Activated CD4-positive, alpha-beta T cell treated with anti-CD3 and anti-CD28 coated beads for 1 hour (primary cell): Measurements from ENCODE around the gene LCA5L.
"Not testable (repeated sequence)": the region's sequence is repeated elsewhere in the genome, so short reads cannot be mapped to it uniquely, and the experiment has no call there.

Source experiments
- DNase-seq: peaks from one replicate; pipeline ENCODE4 v3.0.0-alpha.2; 2020

LCA5L gene

DNA sequence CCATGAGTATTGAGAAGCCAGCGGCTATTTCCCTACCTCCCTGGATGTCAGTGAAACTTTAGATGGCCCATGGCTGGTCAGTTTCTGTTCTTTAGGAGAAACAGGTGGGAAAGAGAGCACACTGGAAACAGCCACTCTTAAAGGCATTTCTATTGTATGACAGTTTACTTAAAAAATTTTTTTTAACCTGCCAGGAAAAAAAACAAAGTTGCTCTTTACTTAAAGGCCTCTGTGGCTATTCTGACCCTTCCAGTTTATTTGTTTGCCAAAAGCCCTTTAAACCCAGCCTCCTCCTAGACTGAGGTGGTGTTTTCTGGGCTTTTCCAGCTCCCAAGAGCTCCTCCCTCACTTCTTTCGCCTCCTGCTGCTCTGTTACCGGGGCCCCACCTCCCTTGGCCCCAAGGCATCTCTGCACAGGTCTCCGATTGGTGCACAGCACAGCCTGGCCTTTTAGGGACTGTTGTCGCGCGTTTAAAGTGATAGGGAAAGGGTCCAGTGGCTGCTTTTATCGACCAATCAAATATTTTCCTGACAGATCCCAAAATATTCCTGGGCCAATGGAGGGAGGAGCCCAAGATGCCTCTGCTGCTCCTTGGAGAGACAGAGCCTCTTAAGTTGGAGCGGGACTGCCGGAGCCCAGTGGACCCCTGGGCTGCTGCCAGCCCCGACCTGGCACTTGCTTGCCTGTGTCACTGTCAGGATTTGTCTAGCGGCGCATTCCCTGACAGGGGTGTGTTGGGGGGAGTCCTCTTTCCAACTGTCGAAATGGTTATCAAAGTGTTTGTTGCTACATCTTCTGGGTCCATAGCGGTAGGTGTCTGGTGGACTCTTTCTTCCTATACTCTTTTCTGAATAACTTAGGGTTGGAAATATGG, 6.0 kb upstream of the LCA5L start, which contains the start of gene SH3BGR:
SH3BGR (plus strand) TSS at position 639 of the 875 bp plus-strand sequence; CDS start at position 766, 127 bp downstream.
- DNase-seq = no peak

DNA sequence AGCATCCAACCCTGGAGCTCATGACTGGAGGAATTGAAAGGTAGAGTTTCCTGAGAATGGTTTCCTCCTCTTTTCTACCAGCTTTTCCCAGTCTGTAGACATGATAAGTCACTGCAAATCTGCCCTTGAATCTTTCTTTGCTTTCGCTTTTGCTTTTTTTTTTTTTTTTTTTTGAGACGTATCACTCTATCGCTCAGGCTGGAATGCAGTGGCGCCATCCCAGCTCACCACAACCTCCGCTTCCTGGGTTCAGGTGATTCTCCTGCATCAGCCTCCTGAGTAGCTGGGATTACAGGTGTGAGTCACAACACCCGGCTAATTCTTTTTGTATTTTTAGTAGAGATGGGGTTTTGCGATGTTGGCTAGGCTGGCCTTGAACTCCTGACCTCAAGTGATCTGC, 1.7 kb upstream of the LCA5L start:
- DNase-seq = no peak

DNA sequence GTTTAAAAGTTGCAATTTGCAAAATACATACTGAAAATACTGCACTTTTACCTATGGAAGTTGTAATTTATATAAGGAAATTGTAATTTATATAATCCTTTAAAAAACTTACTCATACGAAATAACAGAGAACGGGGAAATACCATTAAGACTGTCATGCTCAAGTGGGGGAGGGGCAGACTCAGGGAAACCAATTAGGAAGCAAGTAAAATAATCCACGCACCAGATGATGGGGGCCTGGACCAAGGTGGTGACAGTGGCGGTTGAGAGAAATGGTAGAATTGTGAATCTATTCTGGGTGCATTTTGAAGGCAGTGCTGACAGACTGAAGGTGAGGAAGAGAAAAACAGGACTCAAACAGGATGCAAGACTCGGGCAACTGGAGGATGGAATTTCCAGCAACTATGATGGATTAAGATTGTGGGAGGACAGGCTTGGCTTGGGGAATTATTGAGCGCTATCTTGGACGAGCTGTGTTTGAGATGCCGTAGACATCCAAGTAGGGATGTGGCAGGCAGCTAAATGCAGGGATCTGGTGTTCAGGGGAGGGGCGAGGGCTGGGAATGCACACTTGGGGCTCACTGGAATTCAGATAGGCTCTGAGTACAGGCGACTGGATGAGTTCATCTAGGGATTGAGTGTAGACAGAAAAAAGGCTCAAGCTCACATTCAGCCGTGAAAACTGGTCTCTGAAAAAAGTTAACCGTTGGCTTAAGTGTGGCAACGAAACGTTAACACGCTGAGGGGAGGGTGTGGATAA, 977 bp downstream of the LCA5L start:
- no peak for DNase-seq

DNA sequence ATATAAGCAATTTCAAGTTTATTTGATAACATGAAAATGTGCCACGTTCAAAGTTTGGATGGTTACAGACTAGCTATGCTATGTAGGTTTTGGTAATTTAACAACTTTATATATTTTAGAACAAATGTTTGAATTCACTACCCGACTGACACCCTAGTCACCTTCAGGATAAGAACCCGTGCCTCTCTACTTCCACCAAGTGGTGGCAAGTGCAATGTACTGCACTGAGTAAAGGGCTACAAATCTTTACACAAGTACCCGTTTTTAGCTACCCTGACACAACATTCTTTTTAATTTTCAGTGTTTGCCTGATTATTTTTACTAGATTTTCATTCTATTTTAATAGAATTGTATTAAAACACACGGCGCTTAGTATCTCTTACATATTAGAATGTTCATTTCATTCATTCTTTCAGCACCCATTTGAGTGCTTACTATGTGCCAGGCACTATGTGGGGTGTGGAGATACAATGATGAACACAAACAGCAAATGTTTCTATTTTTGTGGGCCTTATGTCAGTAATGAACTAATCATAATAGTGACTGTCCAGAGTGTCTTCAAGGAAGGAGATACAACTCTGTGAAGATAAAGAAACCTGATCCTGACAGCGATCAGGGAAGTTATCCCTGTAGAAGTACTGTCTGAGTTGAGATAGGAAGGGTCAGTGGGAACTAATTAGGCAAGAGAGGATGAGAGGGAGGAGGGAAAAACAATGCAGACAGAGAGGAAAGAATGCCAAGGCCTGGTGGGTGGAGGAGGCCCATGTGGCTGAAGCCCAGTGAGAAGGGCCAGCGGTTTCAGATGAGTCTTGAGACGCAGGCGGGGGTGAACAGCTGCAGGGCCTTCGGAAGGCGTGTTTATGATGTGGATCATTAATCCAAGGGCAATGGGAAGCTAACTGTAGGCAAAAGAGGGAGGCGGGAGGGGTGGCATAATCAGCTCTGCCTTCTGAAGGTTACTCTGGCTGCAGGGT, 3.8 kb downstream of the LCA5L start:
- DNase-seq = no peak

DNA sequence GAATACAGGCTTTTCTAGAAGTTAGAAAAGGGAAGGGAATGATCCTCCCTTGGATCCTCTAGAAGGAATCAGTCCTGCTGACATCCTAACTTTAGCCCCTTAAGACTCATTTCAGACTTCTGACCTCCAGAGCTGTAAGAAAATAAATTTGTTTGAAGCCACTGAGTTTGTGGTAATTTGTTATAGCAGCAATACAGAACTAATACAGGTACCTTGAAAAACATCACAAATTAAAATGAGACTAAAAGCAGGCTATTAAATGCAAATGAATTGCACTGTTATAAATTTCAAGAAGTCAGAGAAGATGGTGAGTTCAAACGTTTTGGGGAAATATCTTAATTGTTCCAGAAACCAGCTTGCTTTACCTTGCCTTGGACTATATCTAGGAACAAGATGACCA, 6.3 kb downstream of the LCA5L start:
- DNase-seq = no peak

DNA sequence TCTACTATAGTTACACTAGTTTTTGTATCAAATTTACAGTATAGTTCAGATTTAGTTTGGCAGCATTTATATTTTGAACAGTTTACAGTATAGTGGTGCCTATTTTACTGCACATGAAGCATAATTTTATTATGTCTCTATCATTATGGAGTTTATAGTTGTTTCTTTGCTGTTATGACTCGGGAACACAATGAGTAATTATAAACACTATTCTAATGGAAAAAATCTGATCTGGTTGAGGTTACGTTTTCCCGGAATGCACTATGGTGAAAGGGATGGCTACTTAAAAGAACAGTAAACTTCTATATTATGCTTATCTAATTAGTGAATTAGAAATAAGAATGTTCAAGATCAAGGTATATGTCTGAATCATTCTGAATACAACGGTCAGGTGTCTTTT, 10.6 kb downstream of the LCA5L start:
- no peak for DNase-seq

DNA sequence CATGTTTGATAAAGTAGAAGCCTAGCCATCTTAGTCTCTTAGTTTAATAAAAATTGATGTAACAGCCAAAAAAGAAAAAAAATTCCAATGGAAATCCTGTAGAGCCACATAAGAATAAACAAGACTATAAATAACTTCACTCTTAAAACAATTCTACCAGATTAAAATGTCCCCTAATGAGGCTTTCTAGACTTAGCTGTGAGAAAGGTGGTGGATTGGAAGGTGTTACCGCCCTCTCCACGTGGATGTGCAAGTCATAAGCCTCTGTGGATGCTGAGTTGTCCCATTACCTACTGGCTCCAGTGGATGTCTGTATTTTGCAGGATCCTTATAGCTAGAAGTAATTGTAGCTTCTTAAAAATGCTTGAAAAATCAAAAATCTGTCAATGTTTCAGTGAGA, 14.6 kb downstream of the LCA5L start:
- DNase-seq = no peak

DNA sequence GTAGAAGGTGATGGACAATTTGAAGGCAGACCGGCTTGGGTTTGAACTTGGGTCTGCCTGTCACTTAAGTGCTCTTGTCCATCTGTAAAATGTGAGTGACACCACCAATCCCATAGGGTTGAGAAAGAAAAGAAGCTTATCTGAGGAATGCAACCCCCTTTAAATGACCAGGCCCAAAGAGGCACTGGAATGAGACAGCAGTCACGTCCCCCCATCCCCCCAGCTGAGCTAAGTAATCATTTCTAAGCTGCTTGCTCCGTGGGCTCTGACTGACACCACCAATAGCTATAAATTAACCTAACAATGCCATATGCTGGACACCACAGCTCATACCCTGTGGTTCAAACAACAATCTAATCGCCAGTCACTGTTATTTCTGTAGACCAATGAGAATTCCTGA, 15.1 kb downstream of the LCA5L start:
- no peak for DNase-seq

DNA sequence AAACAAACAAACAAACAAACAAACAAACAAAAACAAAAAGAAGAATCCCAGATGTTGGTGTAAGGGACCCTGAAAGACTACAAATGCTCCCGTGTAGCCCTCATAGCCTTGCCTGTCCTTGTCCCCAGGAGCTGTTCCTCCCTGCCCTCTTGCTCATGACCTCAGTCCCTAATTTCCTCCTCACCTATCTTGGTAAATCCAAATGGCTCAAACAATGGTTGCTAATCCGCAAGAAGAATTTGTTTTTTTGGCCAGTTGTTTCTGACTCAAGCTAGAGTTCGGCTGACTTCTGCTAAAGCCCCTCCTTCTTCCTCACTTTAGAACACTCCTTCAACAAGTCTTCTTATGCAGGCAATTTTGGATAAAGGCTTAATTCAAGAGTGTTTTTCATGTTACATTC, 15.6 kb downstream of the LCA5L start:
- no peak for DNase-seq

DNA sequence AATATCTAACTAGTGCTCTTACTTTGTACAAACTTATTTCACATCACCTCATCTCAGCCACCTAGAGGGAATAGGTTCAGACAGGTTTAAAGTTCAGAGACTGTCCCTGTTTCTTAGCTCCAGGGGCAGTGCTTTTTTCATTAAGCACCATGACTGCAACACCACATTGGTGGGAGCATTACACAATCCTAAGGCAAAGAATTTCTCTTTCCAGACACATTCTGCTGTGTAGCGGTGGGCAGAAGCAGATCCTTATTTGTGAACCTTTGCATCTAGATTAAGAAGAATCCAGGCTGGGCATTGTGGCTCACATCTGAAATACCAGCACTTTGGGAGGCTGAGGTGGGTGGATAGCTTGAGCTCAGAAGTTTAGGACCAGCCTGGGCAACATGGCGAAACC, 16.1 kb downstream of the LCA5L start:
- no peak for DNase-seq

DNA sequence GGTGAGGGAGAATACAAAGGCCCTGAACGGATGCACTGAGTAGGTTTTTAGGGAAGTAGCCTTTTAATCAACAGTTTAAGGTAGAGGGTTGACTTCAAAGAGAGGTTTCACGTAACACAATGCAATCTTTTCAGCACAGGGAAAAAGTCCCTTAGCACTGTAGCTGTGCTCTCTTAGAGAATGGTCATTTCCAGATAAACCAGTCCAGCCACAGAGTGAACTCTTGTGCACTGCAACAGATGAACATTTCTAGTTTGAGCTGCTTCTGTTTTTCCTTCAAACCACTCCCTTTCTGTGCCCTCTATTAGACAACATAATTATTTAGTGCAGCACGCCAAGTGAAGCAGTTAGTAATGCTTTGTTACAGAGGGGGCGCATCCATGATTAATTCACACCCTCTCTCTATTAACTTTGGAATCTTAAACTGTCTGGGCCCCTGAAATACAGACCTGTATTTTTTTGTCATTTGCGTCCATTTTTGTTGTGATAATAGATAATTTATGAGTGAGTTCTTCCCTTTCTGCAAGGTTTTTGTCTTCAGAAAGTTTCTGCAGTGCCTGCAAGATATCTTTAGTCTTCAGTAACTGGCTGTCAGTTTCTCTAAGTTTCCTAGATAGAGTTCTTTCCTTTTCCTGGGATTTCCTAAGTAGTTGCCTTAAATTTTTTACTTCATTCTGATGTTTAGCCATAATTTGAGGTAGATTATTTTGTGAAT, 22.9 kb downstream of the LCA5L start:
- DNase-seq = no peak

DNA sequence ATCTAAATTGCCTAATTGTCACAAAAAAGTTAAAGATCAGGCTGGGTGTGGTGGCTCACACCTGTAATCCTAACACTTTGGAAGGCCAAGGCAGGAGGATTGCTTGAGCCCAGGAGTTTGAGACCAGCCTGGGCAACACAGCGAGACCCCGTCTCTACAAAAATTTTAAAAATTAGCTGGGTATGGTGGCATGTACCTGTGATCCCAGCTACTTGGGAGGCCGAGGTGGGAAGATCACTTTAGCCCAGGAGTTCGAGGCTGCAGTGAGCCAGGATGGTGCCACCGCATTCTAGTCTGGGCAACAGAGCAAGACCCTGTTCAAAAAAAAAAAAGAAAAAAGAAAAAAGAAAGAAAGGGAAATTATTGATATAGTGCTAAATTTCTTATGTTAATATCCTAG, 26.4 kb downstream of the LCA5L start:
- not testable (repeated sequence) for DNase-seq

DNA sequence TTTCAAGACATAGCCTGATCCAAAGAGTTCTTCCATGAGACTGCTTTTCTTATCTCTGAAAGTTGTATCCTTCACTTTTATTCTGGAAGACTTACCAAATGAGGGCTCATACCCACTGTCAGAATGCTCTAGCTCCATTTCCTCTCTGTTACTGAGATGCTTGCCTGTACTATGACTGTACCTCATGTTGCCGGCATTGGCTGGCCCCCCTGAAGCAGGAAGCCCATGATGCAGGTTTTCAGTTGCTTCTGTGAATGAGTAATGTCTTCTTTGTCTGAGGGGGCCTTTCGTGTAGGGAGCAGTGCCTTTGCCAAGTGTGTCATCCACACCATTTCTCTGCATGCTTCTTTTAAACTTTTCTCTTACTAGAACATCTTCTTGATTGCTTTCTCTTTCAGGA, 39.5 kb downstream of the LCA5L start:
- DNase-seq = no peak

DNA sequence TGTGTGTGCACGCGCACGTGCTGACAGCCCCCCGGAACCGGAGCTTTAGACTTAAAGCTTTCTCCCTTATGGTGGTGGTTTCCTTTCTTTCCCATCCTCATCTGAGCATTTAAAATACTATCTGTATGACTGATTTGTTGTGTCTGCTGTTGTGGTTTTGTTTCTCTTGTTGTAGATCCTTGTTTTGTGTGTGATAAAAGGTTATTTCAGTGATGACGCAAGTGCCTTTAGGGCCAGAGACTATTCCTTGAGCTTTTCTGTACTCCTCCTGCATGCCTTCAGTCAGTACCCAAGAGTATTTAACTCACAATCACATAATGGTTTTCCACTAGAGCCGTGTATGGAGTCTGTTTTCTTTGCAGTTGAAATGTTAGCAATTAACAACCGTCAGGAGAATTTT, 45.4 kb downstream of the LCA5L start:
- no peak for DNase-seq

DNA sequence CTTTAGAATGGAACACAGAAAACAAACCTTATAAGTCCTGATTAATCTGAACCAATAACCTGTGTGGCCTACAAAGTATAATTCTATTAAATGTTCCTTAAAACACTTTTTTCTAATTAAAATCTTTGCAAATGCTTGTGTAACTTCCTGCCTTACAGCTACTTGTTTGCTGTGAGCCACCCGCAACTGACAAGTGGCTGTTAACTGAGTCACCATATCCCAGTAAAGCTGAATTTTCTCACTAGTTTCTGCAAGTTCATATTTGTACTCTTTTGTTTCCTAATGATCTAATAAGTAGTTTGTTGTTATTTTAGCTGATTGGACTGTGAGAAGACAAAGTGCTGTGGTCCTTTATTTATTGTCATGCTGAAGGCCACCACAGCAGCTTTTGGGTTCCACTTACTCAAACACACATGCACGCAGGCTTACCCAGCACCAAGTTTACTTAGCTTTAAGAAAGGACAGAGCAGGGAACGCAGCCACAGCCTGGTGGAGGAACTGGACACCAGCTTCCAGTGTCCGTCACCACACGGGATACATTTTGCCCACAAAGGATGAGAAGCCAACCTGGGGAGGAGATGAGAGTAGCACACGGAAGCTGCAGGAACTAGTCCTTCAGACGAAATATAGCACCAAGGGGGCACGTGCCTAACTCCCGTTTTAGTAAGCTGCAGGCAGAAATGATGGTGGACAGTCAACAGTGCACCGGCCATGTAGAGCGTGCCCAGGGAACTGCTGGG, 47.8 kb downstream of the LCA5L start:
- DNase-seq = no peak

DNA sequence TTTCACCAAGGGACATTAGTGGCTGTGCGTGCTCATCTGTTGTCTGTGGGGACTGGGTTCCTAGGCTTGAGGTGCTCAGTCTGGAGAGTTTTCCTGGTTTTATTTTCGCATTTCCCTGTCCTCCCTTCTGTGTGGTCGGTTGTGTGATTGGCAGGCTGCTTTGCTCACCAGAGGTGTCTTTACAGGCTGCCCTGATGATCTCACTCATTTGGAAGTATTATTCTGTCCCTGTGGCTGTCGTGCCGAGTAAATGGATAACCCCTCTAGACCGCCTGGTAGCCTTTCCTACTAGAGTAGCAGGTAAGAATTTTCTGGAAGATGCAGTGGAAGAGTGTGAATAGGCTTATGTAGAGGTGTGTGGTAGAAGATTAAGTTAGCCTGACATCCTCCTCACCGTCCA, 52.6 kb downstream of the LCA5L start:
- no peak for DNase-seq

DNA sequence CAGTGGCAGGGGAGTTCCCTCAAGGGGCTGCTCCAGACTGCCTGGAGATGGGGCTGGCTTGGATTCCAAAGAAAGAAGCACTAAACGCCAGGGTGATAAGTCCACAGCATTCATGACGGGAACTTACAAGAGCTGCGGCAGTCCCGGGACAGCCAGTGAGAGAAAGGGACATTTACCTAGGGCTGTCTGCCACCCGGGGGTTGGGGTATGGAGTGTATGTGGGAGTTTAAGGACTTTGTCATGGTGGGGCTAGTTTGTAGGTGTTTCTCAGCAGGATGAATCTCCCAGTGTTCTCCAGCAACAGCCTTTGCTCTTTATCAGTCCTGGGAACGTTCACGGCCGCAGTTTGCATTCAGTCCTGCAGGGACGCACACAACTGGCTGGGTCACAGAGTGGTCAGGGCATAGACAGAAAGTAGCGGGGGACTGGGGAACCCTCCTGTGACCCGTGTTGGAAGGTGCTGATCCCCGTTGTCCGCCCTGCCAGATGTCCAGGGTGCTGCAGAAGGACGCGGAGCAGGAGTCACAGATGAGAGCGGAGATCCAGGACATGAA, 55.3 kb downstream of the LCA5L start:
- DNase-seq = no peak

DNA sequence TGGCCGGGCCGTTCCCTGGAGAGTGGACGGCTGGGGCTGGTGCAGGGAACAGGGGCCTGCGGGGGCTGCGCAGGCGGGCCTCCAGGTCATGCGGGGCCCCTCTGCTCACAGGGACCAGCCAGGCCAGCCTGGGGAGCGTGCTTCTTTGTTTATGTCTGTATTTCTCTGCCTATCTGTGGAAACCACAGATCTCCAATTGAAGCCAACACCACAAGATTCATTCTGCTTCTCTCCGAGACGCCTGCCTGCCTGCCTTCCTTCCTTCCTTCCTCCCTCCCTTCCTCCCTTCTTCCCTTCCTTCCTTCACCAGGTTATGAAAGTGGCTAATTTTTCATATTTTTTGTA, 56.8 kb downstream of the LCA5L start:
- DNase-seq = no peak

DNA sequence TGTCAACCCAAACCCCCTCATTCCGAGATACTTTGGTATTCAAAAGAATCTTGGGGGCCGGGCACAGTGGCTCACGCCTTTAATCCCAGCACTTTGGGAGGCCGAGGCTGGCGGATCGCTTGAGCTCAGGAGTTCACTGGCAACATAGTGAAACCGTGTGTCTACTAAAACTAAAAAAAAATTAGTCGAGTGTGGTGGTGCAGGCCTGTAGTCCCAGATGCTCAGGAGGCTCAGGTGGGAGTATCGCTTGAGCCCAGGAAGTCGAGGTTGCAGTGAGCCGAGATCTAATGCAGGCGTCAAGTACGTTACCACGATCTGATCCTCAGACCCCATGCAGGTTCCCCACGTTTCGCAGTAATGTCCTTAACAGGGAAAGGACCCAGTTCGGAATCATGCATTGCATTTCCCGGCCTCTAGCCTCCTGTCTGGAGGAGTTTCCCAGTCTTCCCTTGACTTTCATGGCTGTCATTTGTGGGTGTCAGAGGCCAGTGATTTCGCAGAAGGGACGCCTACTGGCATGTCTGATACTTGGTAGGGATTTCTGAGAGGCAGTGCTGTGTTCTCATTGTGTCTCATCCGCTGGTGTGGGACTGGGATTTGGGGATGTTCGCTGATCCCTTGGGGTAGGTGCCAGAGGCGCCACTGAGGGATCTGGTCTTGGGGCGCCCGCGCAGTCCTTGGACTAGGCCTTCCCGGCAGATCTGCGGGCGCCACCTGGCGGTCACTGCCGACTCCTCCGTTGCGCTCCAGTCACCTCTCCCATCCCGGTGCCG, 57.4 kb downstream of the LCA5L start:
- DNase-seq = peak; percentile 81

DNA sequence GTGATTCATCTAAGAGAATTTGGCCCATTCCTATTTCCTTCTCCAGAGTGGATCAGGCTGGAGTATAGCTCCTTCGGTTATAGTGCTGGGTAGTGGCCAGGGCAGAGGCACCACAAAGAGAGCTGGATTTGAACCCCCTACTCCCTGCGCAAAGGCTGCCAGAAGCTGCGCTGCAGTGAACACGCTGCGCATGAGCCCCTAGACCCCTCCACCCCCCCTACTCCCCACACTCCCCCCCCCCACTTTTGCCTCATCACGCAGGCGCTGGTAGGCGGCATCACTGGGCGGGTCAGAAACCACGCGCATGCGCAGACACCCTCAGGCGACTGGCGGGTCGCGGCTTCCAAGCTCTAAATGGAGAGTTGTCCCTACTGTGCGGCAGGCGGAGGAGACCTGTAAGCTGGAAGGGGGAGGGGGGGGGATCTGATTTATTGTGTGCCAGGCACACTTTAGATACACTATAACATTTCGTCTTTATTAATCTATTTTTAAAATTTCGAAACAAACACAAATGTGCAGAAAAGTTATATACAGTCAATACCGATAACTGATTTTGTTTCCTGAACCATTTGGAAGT, 58.0 kb downstream of the LCA5L start:
- DNase-seq = peak; percentile 87
